D721Med (cell line): ENCODE results near the gene ZNF83.
"Not testable (repeated sequence)": the region's sequence is repeated elsewhere in the genome, so short reads cannot be mapped to it uniquely, and the experiment has no call there.

Source experiments
- DNase-seq: peaks from one replicate; pipeline ENCODE4 v3.0.0; 2011; ENCODE audit warnings: low spot score; ENCODE audit not compliant: insufficient read length
- FAIRE-seq: peaks from 2 replicates; lab custom pipeline; 2011; peaks lifted over from hg19 to GRCh38; lab: Jason Lieb, UNC
- TF ChIP-seq, protein P1 (sequence below): IDR thresholded peaks from 2 replicates; pipeline ENCODE4 v1.5.1; 2012; ENCODE audit warnings: mild to moderate bottlenecking, control low read depth; ENCODE audit not compliant: insufficient read depth; ENCODE audit errors: missing control alignments

Gene ZNF83

DNA sequence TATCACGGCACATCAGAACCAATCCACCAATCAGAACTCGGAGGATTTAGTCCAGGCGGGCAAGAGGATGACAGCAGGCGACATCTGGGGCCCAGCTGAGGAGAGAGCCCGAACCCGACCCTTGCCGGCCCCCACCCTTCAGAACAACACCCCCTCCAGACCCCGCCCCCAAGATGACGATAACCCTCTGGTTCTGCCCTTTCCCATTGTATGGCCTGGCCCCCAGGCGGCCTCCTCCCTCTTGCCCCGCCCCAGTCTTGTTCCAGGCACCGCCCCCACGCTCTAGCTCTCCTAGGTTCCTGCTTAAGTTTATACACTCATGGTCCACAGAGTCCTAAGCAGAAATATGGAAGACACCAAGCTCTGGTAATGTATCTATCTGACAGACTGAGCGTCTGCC, 2.8 kb upstream of the ZNF83 start:
- no peak for FAIRE-seq
- TF ChIP-seq, protein P1, sequence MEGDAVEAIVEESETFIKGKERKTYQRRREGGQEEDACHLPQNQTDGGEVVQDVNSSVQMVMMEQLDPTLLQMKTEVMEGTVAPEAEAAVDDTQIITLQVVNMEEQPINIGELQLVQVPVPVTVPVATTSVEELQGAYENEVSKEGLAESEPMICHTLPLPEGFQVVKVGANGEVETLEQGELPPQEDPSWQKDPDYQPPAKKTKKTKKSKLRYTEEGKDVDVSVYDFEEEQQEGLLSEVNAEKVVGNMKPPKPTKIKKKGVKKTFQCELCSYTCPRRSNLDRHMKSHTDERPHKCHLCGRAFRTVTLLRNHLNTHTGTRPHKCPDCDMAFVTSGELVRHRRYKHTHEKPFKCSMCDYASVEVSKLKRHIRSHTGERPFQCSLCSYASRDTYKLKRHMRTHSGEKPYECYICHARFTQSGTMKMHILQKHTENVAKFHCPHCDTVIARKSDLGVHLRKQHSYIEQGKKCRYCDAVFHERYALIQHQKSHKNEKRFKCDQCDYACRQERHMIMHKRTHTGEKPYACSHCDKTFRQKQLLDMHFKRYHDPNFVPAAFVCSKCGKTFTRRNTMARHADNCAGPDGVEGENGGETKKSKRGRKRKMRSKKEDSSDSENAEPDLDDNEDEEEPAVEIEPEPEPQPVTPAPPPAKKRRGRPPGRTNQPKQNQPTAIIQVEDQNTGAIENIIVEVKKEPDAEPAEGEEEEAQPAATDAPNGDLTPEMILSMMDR: no peak
- DNase-seq: no peak

DNA sequence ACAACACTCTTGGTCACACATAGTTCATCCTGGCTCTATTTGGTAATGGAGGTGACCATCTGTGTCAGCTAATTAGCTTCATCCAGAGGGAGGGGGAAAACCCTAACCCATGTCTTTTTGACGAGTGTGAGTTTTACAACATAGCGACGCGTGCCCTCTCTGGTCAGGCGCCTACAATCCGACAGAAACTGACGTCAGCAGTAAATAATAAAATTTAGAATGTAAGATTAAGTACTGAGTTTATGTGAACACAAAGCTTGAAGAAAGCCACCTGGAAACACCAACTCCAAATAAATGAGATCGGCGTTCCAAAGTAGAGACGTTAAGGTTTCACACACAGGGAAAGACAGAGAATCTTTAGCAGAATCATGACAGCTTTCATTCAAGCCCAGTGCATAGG, 1.8 kb upstream of the ZNF83 start:
- no peak for FAIRE-seq
- no peak for DNase-seq
- TF ChIP-seq, protein P1: no peak

DNA sequence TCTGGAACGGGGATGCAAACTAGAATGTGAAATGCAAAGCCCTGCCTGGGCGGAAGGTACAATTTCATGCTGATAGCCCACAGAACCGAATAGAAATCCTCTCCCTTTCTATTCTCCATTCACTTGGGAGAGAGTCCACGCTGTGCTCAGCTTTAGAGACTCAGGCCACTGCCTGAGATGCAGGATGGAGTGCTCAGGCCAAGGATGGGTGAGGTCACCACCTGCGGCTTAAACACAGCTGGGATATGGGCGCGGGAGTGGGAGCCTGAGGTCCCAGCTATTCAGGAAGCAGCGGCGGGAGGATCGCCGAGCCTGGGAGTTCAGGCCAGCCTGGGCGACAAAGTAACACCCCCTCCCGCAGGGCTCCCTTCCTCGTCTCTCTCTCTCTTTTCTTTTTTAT, 446 bp upstream of the ZNF83 start:
- no peak for DNase-seq
- TF ChIP-seq, protein P1: no peak
- no peak for FAIRE-seq

DNA sequence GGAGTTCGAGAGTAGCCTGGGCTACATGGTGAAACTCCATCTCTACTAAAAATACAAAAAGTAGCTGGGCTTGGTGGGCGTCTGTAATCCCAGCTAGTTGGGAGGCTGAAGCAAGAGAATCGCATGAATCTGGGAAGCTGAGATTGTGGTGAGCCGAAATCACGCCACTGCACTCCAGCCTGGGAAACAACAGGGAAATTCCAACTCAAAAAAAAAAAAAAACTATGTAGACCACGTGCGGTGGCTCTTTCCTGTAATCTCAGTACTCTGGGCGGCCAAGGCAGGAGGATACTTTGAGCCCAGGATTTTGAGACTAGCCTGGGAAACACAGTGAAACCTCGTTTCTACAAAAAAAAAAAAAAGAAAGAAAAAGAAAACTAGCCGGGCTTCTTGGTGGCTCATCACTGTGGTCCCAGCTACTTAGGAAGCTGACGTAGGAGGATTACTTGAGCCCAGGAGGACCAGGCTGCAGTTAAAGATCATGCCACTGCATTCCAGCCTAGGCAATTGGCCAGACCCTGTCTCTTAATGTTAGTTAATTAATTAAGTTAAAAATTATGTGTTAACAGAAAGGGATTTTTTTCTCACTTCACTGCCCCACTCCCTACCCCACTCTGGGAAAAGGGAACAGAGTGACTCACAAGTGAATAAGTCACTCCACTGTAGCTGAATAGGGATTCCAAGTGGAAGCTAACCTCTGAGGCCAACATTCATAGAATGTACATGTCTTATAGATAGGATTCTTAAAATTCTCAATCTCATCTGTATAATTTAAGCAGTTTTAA, 2.2 kb downstream of the ZNF83 start:
- TF ChIP-seq, protein P1: no peak

DNA sequence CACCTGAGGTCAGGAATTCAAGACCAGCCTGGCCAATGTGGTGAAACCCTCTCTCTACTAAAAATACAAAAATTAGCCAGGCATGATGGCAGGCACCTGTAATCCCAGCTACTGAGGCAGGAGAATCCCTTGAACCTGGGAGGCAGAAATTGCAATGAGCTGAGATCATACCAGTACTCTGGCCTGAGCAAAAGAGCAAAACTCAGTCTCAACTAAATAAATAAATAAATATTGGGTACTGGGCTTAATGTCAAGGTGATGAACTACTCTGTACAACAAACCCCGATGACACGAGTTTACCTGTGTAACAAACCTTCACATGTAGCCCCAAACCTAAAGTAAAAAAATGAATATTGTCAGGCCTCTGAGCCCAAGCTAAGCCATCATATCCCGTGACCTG, 10.7 kb downstream of the ZNF83 start:
- DNase-seq, FAIRE-seq: not testable (repeated sequence)

More for the DNA sequence above, 2.2 kb downstream of the ZNF83 start:
- no peak for FAIRE-seq
- no peak for DNase-seq

DNA sequence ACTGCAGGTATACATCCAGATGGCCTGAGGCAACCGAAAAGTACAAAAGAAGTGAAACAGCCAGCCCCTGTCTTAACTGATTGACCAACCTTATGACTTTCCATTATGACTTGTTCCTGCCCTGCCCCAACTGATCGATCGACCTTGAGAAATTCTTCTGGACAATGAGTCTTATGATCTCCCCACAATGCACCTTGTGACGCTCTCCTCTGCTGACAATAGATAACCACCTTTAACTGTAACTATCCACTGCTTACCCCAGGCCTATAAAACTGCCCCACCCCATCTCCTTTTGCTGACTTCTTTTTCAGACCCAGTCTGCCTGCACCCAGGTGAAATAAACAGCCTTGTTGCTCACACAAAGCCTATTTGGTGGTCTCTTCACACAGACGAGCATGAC, 11.2 kb downstream of the ZNF83 start:
- no peak for DNase-seq

DNA sequence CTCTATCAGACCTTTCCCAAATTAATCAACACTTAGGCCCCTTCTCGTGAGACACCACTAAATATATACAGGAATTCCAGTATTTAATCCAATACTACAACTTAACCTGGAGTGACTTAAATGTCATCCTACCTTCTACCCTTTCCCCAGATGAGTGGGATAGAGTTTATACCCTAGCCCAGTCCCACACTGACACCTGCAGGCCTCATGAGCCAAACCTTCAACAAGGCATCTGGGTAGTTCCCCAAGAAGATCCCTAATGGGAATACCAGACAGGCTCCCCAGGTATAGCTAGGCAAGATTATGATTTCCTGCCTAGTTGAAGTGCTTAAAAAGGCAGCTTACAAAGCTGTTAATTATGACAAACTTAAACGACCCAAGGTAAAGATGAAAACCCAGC, 15.9 kb downstream of the ZNF83 start:
- TF ChIP-seq, protein P1: no peak

More for the DNA sequence above, 11.2 kb downstream of the ZNF83 start:
- FAIRE-seq: no peak
- TF ChIP-seq, protein P1: no peak

More for the DNA sequence above, 15.9 kb downstream of the ZNF83 start:
- FAIRE-seq (no peak), DNase-seq (no peak)
